Stomach (tissue), 4 donors: ENCODE data around the gene APRT.

ENCODE experiments used
- CTCF ChIP-seq, 7 experiments: fragments of 450-650 bp in 4 of 7; fragments of 200-600 bp in 3 of 7; sonication (generic) in 3 of 7; IDR thresholded peaks; one replicate each; pipeline ENCODE4 v1.5.1; 2016 to 2019; ENCODE audit warnings: antibody characterized with exemption in 7 of 7, control low read depth in 2 of 7, mild to moderate bottlenecking in 1 of 7
- EP300 ChIP-seq: sonication (generic); formaldehyde crosslinking; IDR thresholded peaks from one replicate; pipeline ENCODE4 v1.6.1; 2017; ENCODE audit warnings: antibody characterized with exemption

DNA sequence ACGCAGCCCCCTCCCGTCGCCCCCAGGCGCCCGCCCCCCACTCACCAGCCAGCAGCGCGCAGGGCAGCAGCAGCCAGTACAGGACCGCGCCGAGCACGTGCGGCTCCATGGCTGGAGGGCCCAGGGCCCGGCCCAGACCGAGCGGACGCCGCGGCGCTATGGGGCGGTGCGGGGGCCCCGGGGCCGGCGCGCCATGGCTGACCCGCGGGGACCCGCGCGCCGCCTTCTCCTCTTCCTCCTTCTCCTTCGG, 26.9 kb downstream of the APRT start:
- TF ChIP-seq CTCF (IDR thresholded peaks at IDR 0.05) (no peak), EP300 (no peak)
